Liver (tissue), 9 donors: ENCODE results near the gene LTO1. TPM values are rescaled to one million over a fixed set of nuclear protein-coding genes. Genes with fewer than 3 reads are reported as not detected.

Source experiments
- DNase-seq: peaks from one replicate; pipeline ENCODE4 v3.0.0-alpha.2; 2017; ENCODE audit warnings: low spot score
- H3K27ac ChIP-seq, 2 donors: one replicate each; pipeline ENCODE4 v1.7.0; 2013; ENCODE audit warnings: inconsistent platforms in 2 of 2, low read length in 2 of 2, control low read depth in 1 of 2, low read depth in 1 of 2, mild to moderate bottlenecking in 1 of 2
- H3K27me3 ChIP-seq, 4 donors: one replicate each; pipeline versions ENCODE4 v1.6.1 to v1.7.0; 2013; ENCODE audit warnings: low read length in 3 of 4, inconsistent platforms in 1 of 4, mild to moderate bottlenecking in 1 of 4, moderate library complexity in 1 of 4; ENCODE audit not compliant: control insufficient read depth in 4 of 4, insufficient read depth in 4 of 4
- H3K36me3 ChIP-seq, 4 donors: one replicate each; pipeline versions ENCODE4 v1.6.1 to v1.7.0; 2013; ENCODE audit warnings: low read length in 3 of 4, mild to moderate bottlenecking in 3 of 4, low read depth in 1 of 4, moderate library complexity in 1 of 4; ENCODE audit not compliant: control insufficient read depth in 4 of 4, insufficient read depth in 3 of 4
- H3K4me1 ChIP-seq, 4 donors: one replicate each; pipeline versions ENCODE4 v1.6.1 to v1.7.0; 2013; ENCODE audit warnings: low read length in 3 of 4, mild to moderate bottlenecking in 3 of 4, moderate library complexity in 1 of 4; ENCODE audit not compliant: control insufficient read depth in 4 of 4, insufficient read depth in 4 of 4
- H3K4me3 ChIP-seq, 3 donors: one replicate each; pipeline versions ENCODE4 v1.6.1 to v1.7.0; 2013; ENCODE audit warnings: low read length in 3 of 3, control low read depth in 1 of 3, low read depth in 1 of 3, mild to moderate bottlenecking in 1 of 3
- H3K9ac ChIP-seq, 2 donors: one replicate each; pipeline ENCODE4 v1.7.0; 2013; ENCODE audit warnings: low read length in 2 of 2, mild to moderate bottlenecking in 2 of 2, moderate library complexity in 2 of 2, control low read depth in 1 of 2, low read depth in 1 of 2
- H3K9me3 ChIP-seq, 4 donors: one replicate each; pipeline versions ENCODE4 v1.6.1 to v1.7.0; 2013; ENCODE audit warnings: low read length in 3 of 4; ENCODE audit not compliant: control insufficient read depth in 4 of 4
- EGR1 ChIP-seq, 2 donors: IDR thresholded peaks; 2 replicates each; pipeline ENCODE4 v1.6.1; 2016 to 2018; ENCODE audit warnings: antibody characterized with exemption in 2 of 2, low read depth in 2 of 2
- FOXA1 ChIP-seq: IDR thresholded peaks from 2 replicates; pipeline ENCODE4 v1.6.1; 2016; ENCODE audit warnings: antibody characterized with exemption
- FOXA2 ChIP-seq: IDR thresholded peaks from 2 replicates; pipeline ENCODE4 v1.6.1; 2016; ENCODE audit warnings: antibody characterized with exemption
- GABPA ChIP-seq, 2 donors: IDR thresholded peaks in 1 of 2; conservative IDR thresholded peaks in 1 of 2; 2 replicates each; pipeline ENCODE4 v1.6.1; 2016; ENCODE audit warnings: antibody characterized with exemption in 2 of 2, mild to moderate bottlenecking in 1 of 2, moderate library complexity in 1 of 2
- HNF4A ChIP-seq, 2 donors: conservative IDR thresholded peaks; 2 replicates each; pipeline ENCODE4 v1.6.1; 2016; ENCODE audit warnings: antibody characterized with exemption in 2 of 2, mild to moderate bottlenecking in 2 of 2
- HNF4G ChIP-seq: IDR thresholded peaks from 2 replicates; pipeline ENCODE4 v1.6.1; 2016; ENCODE audit warnings: antibody characterized with exemption
- JUND ChIP-seq, 2 donors: IDR thresholded peaks; 2 replicates each; pipeline ENCODE4 v1.6.1; 2016; ENCODE audit warnings: antibody characterized with exemption in 2 of 2
- NR2F2 ChIP-seq: IDR thresholded peaks from 2 replicates; pipeline ENCODE4 v1.6.1; 2016; ENCODE audit warnings: antibody characterized with exemption
- RAD21 ChIP-seq, 2 donors: IDR thresholded peaks; 2 replicates each; pipeline ENCODE4 v1.6.1; 2016; ENCODE audit warnings: antibody characterized with exemption in 2 of 2, mild to moderate bottlenecking in 2 of 2
- RXRA ChIP-seq, 2 donors: IDR thresholded peaks; 2 replicates each; pipeline ENCODE4 v1.6.1; 2017 to 2018; ENCODE audit warnings: antibody characterized with exemption in 2 of 2, mild to moderate bottlenecking in 1 of 2
- SP1 ChIP-seq: IDR thresholded peaks from 2 replicates; pipeline ENCODE4 v1.6.1; 2018; ENCODE audit warnings: antibody characterized with exemption, mild to moderate bottlenecking
- TAF1 ChIP-seq: conservative IDR thresholded peaks from 2 replicates; pipeline ENCODE4 v1.6.1; 2016; ENCODE audit warnings: antibody characterized with exemption, mild to moderate bottlenecking
- YY1 ChIP-seq: IDR thresholded peaks from 2 replicates; pipeline ENCODE4 v1.6.1; 2016; ENCODE audit warnings: antibody characterized with exemption, mild to moderate bottlenecking
- WGBS: extraction: QIAGEN DNeasy Blood & Tissue Kit; methylation state at CpG from one replicate; pipeline ENCODE4 v1.1.7; 2013; 5-methylcytosine and 5-hydroxymethylcytosine counted together
- polyA plus RNA-seq, 2 donors: library from polyadenylated mRNA; stranded (reverse) in 1 of 2; unstranded in 1 of 2; fragments of 200-250 nt in 1 of 2; fragments of >200 nt in 1 of 2; fragmentation: Nextera tagmentation in 1 of 2; extraction: Ambion mirVana in 1 of 2; gene quantifications; one replicate each; pipeline versions ENCODE4 v1.2.1 to v1.2.3, GENCODE V29; 2013 to 2015
- total RNA-seq, 2 donors: library from RNA; depleted of rRNA; stranded (reverse); fragments of >200 nt; gene quantifications; one replicate each; pipeline ENCODE4 v1.2.3, GENCODE V29; 2014
- TF ChIP-seq, protein P1 (sequence below): IDR thresholded peaks from 2 replicates; pipeline ENCODE4 v1.6.1; 2016; ENCODE audit warnings: antibody characterized with exemption
- TF ChIP-seq, protein P2 (sequence below): fragments of 150-350 bp; IDR thresholded peaks from 2 replicates; pipeline ENCODE4 v1.5.1; 2017; ENCODE audit warnings: improper control_type of control experiment, low read depth, low read length; ENCODE audit not compliant: missing input control
- TF ChIP-seq, protein P3 (sequence below): IDR thresholded peaks from 2 replicates; pipeline ENCODE4 v1.6.1; 2016; ENCODE audit warnings: antibody characterized with exemption, mild to moderate bottlenecking
- TF ChIP-seq, protein P4 (sequence below): IDR thresholded peaks from 2 replicates; pipeline ENCODE4 v1.6.1; 2016; ENCODE audit warnings: antibody characterized with exemption
- donor health status: healthy.
- donor health status: healthy.
- donor health status: healthy.
- donor health status: healthy.
- donor health status: healthy.

Gene LTO1
- total and polyA plus RNA-seq, 4 donors, result 4.9 to 12.3 (median 7.3) TPM

DNA sequence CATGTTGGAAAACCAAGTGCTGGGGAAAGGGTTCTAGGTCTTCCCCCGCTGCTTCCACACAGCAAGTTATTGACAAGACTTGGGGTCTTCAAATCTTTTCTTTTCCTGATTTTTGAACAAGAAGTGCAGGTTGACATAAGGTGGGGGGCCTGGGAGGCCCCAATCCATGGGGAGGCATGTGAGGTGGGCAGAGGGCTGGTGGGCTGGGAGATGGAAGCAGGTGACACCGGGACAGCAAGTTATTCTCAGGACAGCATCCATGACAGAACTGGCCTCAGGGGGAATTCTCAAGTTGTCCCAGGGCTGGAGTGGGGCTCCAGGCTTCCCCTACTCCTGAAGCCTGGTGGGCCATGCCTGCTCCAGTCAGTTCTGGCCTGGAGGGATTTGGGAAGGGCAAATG, 23.2 kb upstream of the LTO1 start:
- H3K9ac ChIP-seq, result no peak overlapping the region
- peaks cover 4 to 11% (median 7%) of the 10 kb centered on the region in 4 donors for H3K4me1 ChIP-seq
- WGBS, result 97% methylated on average over 2 of the region's 2 CpGs
- H3K36me3 ChIP-seq, result no peaks in the 10 kb centered on the region
- peaks cover 0 to 6% (median 3%) of the 10 kb centered on the region in 4 donors for H3K27me3 ChIP-seq
- H3K4me3 ChIP-seq, result no peak overlapping the region
- H3K27ac ChIP-seq, result no peak overlapping the region
- no peak for DNase-seq
- TF ChIP-seq JUND (IDR thresholded peaks at IDR 0.05) (no peak), SP1 (no peak), HNF4A (conservative IDR thresholded peaks at IDR 0.05) (no peak), TAF1 (no peak), NR2F2 (no peak), YY1 (no peak), HNF4G (no peak)
- TF ChIP-seq, protein P1, sequence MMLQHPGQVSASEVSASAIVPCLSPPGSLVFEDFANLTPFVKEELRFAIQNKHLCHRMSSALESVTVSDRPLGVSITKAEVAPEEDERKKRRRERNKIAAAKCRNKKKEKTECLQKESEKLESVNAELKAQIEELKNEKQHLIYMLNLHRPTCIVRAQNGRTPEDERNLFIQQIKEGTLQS, result no peak
- H3K9me3 ChIP-seq, result no peaks in the 10 kb centered on the region

DNA sequence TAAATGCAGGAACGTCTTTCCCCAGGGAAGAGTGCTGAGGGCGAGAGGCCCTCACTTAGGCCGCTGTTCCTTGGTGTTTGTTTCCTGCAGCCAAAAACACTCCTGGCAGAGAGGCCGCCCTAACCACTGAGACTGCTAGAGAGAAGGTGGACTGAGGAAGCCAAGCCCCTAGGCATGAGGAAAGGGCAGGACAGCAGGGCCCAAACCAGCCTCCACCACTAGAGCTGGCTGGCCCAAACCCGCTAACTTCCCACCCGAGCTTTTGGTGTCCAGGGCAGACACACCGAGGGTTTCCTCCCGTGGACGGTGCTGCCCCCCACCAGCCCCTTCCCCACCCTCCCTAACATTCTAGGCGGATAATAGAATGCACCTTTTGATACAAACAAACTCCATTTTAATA, 22.7 kb upstream of the LTO1 start:
- WGBS, result 93% methylated on average over 10 of the region's 10 CpGs

More for the DNA sequence above, 22.7 kb upstream of the LTO1 start:
- peaks cover 4 to 11% (median 7%) of the 10 kb centered on the region in 4 donors for H3K4me1 ChIP-seq
- TF ChIP-seq SP1 (no peak), HNF4A (conservative IDR thresholded peaks at IDR 0.05) (no peak), RAD21 (IDR thresholded peaks at IDR 0.05) (no peak), HNF4G (no peak), TAF1 (no peak), FOXA1 (no peak), NR2F2 (no peak), GABPA (IDR thresholded peaks at IDR 0.05 in 1 of 2, conservative IDR thresholded peaks at IDR 0.05 in 1 of 2) (no peak), JUND (IDR thresholded peaks at IDR 0.05) (no peak), EGR1 (IDR thresholded peaks at IDR 0.05; ENCODE audit: low read depth in 2 of 2) (no peak), YY1 (no peak), FOXA2 (no peak), RXRA (IDR thresholded peaks at IDR 0.05) (no peak)
- TF ChIP-seq, protein P2, sequence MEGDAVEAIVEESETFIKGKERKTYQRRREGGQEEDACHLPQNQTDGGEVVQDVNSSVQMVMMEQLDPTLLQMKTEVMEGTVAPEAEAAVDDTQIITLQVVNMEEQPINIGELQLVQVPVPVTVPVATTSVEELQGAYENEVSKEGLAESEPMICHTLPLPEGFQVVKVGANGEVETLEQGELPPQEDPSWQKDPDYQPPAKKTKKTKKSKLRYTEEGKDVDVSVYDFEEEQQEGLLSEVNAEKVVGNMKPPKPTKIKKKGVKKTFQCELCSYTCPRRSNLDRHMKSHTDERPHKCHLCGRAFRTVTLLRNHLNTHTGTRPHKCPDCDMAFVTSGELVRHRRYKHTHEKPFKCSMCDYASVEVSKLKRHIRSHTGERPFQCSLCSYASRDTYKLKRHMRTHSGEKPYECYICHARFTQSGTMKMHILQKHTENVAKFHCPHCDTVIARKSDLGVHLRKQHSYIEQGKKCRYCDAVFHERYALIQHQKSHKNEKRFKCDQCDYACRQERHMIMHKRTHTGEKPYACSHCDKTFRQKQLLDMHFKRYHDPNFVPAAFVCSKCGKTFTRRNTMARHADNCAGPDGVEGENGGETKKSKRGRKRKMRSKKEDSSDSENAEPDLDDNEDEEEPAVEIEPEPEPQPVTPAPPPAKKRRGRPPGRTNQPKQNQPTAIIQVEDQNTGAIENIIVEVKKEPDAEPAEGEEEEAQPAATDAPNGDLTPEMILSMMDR, result no peak
- TF ChIP-seq, protein P1, result no peak
- TF ChIP-seq, protein P3, sequence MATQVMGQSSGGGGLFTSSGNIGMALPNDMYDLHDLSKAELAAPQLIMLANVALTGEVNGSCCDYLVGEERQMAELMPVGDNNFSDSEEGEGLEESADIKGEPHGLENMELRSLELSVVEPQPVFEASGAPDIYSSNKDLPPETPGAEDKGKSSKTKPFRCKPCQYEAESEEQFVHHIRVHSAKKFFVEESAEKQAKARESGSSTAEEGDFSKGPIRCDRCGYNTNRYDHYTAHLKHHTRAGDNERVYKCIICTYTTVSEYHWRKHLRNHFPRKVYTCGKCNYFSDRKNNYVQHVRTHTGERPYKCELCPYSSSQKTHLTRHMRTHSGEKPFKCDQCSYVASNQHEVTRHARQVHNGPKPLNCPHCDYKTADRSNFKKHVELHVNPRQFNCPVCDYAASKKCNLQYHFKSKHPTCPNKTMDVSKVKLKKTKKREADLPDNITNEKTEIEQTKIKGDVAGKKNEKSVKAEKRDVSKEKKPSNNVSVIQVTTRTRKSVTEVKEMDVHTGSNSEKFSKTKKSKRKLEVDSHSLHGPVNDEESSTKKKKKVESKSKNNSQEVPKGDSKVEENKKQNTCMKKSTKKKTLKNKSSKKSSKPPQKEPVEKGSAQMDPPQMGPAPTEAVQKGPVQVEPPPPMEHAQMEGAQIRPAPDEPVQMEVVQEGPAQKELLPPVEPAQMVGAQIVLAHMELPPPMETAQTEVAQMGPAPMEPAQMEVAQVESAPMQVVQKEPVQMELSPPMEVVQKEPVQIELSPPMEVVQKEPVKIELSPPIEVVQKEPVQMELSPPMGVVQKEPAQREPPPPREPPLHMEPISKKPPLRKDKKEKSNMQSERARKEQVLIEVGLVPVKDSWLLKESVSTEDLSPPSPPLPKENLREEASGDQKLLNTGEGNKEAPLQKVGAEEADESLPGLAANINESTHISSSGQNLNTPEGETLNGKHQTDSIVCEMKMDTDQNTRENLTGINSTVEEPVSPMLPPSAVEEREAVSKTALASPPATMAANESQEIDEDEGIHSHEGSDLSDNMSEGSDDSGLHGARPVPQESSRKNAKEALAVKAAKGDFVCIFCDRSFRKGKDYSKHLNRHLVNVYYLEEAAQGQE, result no peak
- TF ChIP-seq, protein P4, sequence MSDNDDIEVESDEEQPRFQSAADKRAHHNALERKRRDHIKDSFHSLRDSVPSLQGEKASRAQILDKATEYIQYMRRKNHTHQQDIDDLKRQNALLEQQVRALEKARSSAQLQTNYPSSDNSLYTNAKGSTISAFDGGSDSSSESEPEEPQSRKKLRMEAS, result no peak
- H3K27me3 ChIP-seq, result peaks cover 0 to 2% (median 1%) of the 10 kb centered on the region in 4 donors
- no peak overlapping the region for H3K9ac ChIP-seq
- no peak overlapping the region for H3K27ac ChIP-seq
- H3K9me3 ChIP-seq, result no peaks in the 10 kb centered on the region
- no peak overlapping the region for H3K4me3 ChIP-seq
- no peak for DNase-seq
- H3K36me3 ChIP-seq, result no peaks in the 10 kb centered on the region
